Activated CD8-positive, alpha-beta T cell treated with anti-CD3 and anti-CD28 coated beads for 36 hours (primary cell): ENCODE data around the gene CCL7. TPM values are rescaled to one million over a fixed set of nuclear protein-coding genes. Genes with fewer than 3 reads are reported as not detected.

Source experiments
- ATAC-seq: fragments of 200-7000 bp; cut with Tn5 transposase; one replicate; pipeline ENCODE4 v1.10.0; 2021; ENCODE audit warnings: mild to moderate bottlenecking, moderate library complexity
- CTCF ChIA-PET: fragments of 350-600 bp; sonication (Branson Sonifier 250); formaldehyde crosslinking; loops from one replicate; lab custom pipeline; 2021; ENCODE audit warnings: antibody characterized with exemption; lab: Charles Lee
- POLR2A ChIA-PET: fragments of 350-600 bp; sonication (Branson Sonifier 250); formaldehyde crosslinking; loops from one replicate; lab custom pipeline; 2021; ENCODE audit warnings: antibody characterized with exemption; lab: Charles Lee
- DNase-seq: peaks from one replicate; pipeline ENCODE4 v3.0.0-alpha.2; 2020
- H3K27ac Mint-ChIP-seq: one replicate; pipeline ENCODE4 v1.8.0; 2021; ENCODE audit warnings: mild to moderate bottlenecking, mixed read lengths
- H3K27me3 Mint-ChIP-seq: one replicate; pipeline ENCODE4 v1.8.0; 2021; ENCODE audit warnings: mixed read lengths
- H3K36me3 Mint-ChIP-seq: one replicate; pipeline ENCODE4 v1.8.0; 2021; ENCODE audit warnings: low read depth, mixed read lengths
- H3K4me1 Mint-ChIP-seq: one replicate; pipeline ENCODE4 v1.8.0; 2021; ENCODE audit warnings: low read depth, mixed read lengths
- H3K4me3 Mint-ChIP-seq: one replicate; pipeline ENCODE4 v1.8.0; 2021; ENCODE audit warnings: mild to moderate bottlenecking, moderate library complexity, mixed read lengths
- H3K9me3 Mint-ChIP-seq: one replicate; pipeline ENCODE4 v1.8.0; 2021; ENCODE audit warnings: mixed read lengths
- intact Hi-C: fragments of 100-400 bp; cut with micrococcal nuclease; formaldehyde crosslinking; loops from one replicate; pipeline ENCODE4 v1.10.0; 2022
- total RNA-seq, 2 experiments: library from RNA; stranded (reverse); gene quantifications; one replicate each; pipeline ENCODE4 v1.2.3, GENCODE V29; 2021
- TF ChIP-seq, protein P1 (sequence below): fragments of 200-600 bp; IDR thresholded peaks from one replicate; pipeline ENCODE4 v1.8.0; 2022; ENCODE audit warnings: antibody characterized with exemption, mild to moderate bottlenecking

Gene CCL7
- total RNA-seq, 2 experiments from 2014 or later: not detected

DNA sequence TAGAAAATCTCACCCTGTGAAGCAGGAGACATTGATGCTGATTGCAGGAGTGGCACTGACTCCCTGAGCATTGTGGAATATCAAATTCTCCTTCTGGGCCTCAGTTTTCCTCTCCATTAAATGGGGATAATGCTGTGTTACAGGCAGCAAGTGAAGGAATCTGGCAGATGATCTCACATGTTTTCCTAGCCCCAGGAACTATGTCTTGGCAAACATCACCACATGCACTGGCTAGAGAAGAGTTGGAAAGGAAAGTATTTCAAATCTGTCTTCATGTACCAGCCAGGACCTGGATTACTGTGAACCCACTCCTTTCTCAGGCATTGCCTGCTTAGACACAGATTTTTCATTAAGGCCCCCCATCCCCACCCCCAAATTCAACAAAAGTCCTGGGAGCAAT, 35.6 kb downstream of the CCL7 start:
- no peak for ATAC-seq
- Mint-ChIP-seq H3K9me3 (no peaks in the 10 kb centered on the region), H3K36me3 (no peaks in the 10 kb centered on the region), H3K4me1 (no peaks in the 10 kb centered on the region), H3K27ac (no peak overlapping the region), H3K4me3 (no peak overlapping the region), H3K27me3 (peaks cover 6% of the 10 kb centered on the region)
- no peak for DNase-seq
- ChIA-PET POLR2A (no interaction called here), CTCF (interaction anchor here (1.1 kb wide), 1 partner anchor 105 kb away, joined by 3 read pairs; no protein-coding TSS in a partner anchor)
- TF ChIP-seq, protein P1, sequence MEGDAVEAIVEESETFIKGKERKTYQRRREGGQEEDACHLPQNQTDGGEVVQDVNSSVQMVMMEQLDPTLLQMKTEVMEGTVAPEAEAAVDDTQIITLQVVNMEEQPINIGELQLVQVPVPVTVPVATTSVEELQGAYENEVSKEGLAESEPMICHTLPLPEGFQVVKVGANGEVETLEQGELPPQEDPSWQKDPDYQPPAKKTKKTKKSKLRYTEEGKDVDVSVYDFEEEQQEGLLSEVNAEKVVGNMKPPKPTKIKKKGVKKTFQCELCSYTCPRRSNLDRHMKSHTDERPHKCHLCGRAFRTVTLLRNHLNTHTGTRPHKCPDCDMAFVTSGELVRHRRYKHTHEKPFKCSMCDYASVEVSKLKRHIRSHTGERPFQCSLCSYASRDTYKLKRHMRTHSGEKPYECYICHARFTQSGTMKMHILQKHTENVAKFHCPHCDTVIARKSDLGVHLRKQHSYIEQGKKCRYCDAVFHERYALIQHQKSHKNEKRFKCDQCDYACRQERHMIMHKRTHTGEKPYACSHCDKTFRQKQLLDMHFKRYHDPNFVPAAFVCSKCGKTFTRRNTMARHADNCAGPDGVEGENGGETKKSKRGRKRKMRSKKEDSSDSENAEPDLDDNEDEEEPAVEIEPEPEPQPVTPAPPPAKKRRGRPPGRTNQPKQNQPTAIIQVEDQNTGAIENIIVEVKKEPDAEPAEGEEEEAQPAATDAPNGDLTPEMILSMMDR: no peak
- intact Hi-C loops: no loop called here

DNA sequence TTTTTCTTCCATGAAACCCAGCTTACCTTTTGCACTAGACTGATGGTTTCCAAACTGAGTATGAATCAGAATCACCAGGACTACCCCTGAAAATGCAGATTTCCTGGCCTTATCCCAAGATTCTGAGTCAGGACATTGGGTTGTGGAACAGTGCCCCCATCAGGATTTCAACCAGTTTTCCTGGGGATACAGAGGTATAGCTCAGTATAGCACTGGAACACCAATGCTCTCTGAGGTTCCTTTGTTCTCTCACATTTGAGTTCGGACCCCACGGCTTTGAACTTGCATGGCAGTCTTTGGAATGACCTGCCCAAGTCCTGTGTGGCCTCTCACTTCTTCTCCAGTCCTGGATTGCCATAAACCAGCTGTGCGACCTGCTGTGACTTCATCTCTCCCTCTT, 36.4 kb downstream of the CCL7 start:
- TF ChIP-seq, protein P1: no peak
- Mint-ChIP-seq H3K9me3 (no peaks in the 10 kb centered on the region), H3K4me3 (no peak overlapping the region), H3K27me3 (peaks cover 6% of the 10 kb centered on the region), H3K27ac (no peak overlapping the region), H3K36me3 (no peaks in the 10 kb centered on the region), H3K4me1 (no peaks in the 10 kb centered on the region)
- ChIA-PET POLR2A (no interaction called here), CTCF (interaction anchor here (1.1 kb wide), 1 partner anchor 106 kb away, joined by 3 read pairs; no protein-coding TSS in a partner anchor)
- intact Hi-C loops: no loop called here
- ATAC-seq (no peak), DNase-seq (no peak)

DNA sequence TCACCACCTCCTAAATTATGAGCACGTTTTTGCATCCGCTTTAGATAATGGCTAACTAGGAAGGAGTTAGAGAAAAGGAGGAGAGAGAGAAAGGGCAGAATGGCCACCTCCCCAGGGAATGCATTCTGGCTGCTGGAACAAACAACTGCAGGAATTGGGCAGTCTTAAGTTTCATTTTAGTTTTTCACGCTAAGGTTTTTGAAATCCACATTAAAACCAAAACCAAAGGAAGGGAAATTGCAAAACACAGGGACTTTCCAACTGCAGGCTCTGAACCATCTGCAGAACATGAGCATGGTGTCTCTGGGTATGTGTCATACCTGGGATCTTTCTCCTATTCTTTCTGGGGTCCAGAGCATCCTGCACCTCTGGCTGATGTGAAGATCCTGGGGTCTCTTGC, 37.1 kb downstream of the CCL7 start:
- no peak for ATAC-seq
- ChIA-PET CTCF (no interaction called here), POLR2A (no interaction called here)
- Mint-ChIP-seq H3K27me3 (peaks cover 3% of the 10 kb centered on the region), H3K9me3 (no peaks in the 10 kb centered on the region), H3K4me3 (no peak overlapping the region), H3K27ac (no peak overlapping the region), H3K36me3 (no peaks in the 10 kb centered on the region), H3K4me1 (no peaks in the 10 kb centered on the region)
- intact Hi-C loops: no loop called here
- TF ChIP-seq, protein P1: no peak
- no peak for DNase-seq

DNA sequence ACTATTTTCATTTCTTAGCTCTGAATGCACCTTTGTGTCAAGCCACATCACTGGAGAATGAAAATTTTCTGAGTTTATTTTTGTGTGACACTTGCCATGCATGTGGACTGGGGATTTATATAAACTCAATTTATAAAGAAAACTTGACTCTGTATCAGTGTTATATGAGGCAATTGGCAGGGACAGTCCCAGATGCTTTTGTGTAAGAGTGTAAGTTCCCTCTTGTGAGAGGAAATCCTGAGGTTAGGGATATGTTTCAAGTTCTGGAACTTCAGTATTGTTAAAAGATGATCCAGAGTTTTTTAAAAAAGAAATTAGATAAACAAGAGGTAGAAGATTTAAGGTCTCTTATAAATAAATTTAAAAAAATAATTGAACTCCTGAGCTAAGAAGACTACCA, 38.4 kb downstream of the CCL7 start:
- no peaks in the 10 kb centered on the region for H3K9me3 Mint-ChIP-seq
- POLR2A ChIA-PET: no interaction called here
- DNase-seq (no peak), ATAC-seq (no peak)
- no peaks in the 10 kb centered on the region for H3K4me1 Mint-ChIP-seq
- intact Hi-C loops: no loop called here
- no peak overlapping the region for H3K4me3 Mint-ChIP-seq
- peaks cover 10% of the 10 kb centered on the region for H3K27me3 Mint-ChIP-seq
- H3K27ac Mint-ChIP-seq: no peak overlapping the region
- CTCF ChIA-PET: no interaction called here
- TF ChIP-seq, protein P1: no peak
- H3K36me3 Mint-ChIP-seq: no peaks in the 10 kb centered on the region

DNA sequence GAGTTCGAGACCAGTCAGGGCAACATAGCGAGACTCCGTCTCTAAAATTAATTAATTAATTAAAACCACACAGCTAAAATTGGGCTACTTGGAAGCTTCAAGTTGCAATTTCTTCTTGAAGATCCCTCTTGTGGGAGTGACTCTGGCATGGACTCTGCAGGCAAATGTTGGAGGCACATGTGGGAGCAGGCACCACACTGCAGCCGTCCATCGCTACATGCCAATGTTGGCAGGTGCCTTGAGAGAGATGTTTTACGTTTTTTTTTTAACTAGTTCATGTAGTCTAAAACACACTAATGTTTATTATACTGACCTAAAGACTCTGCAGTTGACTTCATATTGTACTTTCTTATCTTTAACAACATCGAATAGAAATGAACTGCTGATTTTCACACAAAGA, 41.3 kb downstream of the CCL7 start:
- H3K36me3 Mint-ChIP-seq: no peaks in the 10 kb centered on the region
- intact Hi-C loops: no loop called here
- POLR2A ChIA-PET: interaction anchor here (1.1 kb wide), 1 partner anchor 8 kb away, joined by 3 read pairs; no protein-coding TSS in a partner anchor
- H3K9me3 Mint-ChIP-seq: no peaks in the 10 kb centered on the region
- CTCF ChIA-PET: interaction anchor here (1.2 kb wide), 1 partner anchor 50 kb away, joined by 4 read pairs; no protein-coding TSS in a partner anchor
- TF ChIP-seq, protein P1: no peak
- H3K27ac Mint-ChIP-seq: no peak overlapping the region
- H3K27me3 Mint-ChIP-seq: peaks cover 16% of the 10 kb centered on the region
- ATAC-seq (no peak), DNase-seq (no peak)
- no peaks in the 10 kb centered on the region for H3K4me1 Mint-ChIP-seq
- no peak overlapping the region for H3K4me3 Mint-ChIP-seq
